Measurements from ENCODE around the gene WDFY4. TPM values are rescaled to one million over a fixed set of nuclear protein-coding genes. Genes with fewer than 3 reads are reported as not detected.

The WDFY4 gene
- total and polyA plus RNA-seq, 9 of the 15 experiments (the other 6 are each of a cell fraction or from before 2014, with no cell fraction given), result 0.01 to 0.02 (median 0.01) TPM; not detected in 6

- intact Hi-C loops (cut with micrococcal nuclease) (no loop called here), in situ Hi-C loops (cut with MboI) (no loop called here)
- 7% methylated on average over 2 of the region's 2 CpGs for WGBS (ENCODE audit: insufficient coverage, low coverage, missing lambda C conversion rate)
- POLR2A ChIA-PET, result interaction anchor here (0.5 to 0.9 kb wide), 3 partner anchors 9 to 47 kb away, joined by 3 read pairs; no protein-coding TSS in a partner anchor
- DNase-seq (ENCODE audit: extremely low read depth in 1 of 4, low spot score in 3 of 4) (no peak), FAIRE-seq (no peak), ATAC-seq (no peak)
- no peak for TF ChIP-seq PRDM10 (IDR thresholded peaks at IDR 0.05; ENCODE audit: partially characterized antibody)
- no peak for TF ChIP-seq ID3 (CRISPR knock-in tag; IDR thresholded peaks at IDR 0.05)
- TF ChIP-seq ID3 (tag; IDR thresholded peaks at IDR 0.05), result no peak
- peak; percentile 36; the same call in 1 of the 2 replicates for TF ChIP-seq CBX1 (IDR thresholded peaks at IDR 0.05; ENCODE audit: low read depth)
- TF ChIP-seq CHD4 (IDR thresholded peaks at IDR 0.05; ENCODE audit: insufficient read depth, insufficient replicate concordance, low read depth, low read length, poor library complexity, severe bottlenecking), result peak; percentile 66
- no peak for TF ChIP-seq HEY1 (CRISPR knock-in tag; IDR thresholded peaks at IDR 0.05; ENCODE audit: borderline replicate concordance)
- Histone ChIP-seq H3K9me3 (replicated peaks; ENCODE audit: control insufficient read depth, insufficient read depth, low read depth, low read length) (no peaks in the 10 kb centered on the region), H3K36me3 (ENCODE audit: control insufficient read depth, insufficient read depth, low read length) (no peaks in the 10 kb centered on the region), H3K4me2 (ENCODE audit: insufficient read depth, low read length) (no peak overlapping the region), H3K27ac (ENCODE audit: extremely low read depth, low read depth, low read length) (no peak overlapping the region), H3K4me1 (replicated peaks in 1 of 2; ENCODE audit: control insufficient read depth in 2 of 2, insufficient read depth in 2 of 2, low read length in 2 of 2) (no peaks in the 10 kb centered on the region; a peak in 1 of 5 replicates), H3K27me3 (ENCODE audit: control insufficient read depth in 2 of 2, insufficient read depth in 2 of 2, low read length in 2 of 2) (peaks cover 0 to 13% of the 10 kb centered on the region in 2 experiments; a peak in 3 of 5 replicates), H3K9ac (ENCODE audit: insufficient read depth in 1 of 2, low read depth in 2 of 2, low read length in 2 of 2) (no peak overlapping the region), H2AFZ (ENCODE audit: low read depth, low read length) (no peak overlapping the region), H4K20me1 (replicated peaks; ENCODE audit: control insufficient read depth, insufficient read depth, low read length) (no peaks in the 10 kb centered on the region), H3K9me1 (ENCODE audit: control insufficient read depth, insufficient read depth, low read length) (no peaks in the 10 kb centered on the region), H3K79me2 (ENCODE audit: control insufficient read depth, insufficient read depth, low read length) (no peaks in the 10 kb centered on the region), H3K4me3 (no peak overlapping the region)
- CTCF ChIA-PET (ENCODE audit: low intra/inter-chr PET ratio), result no interaction called here
- no TSS peak for BruUV-seq (replicated peaks)
These were observed 118.0 kb downstream of the WDFY4 start for GRCh38 chr10:48802611-48803071.
